ENCODE measurements around the gene GATA6.

Gene GATA6

GRCh38 chr18:22230471-22230945 lies 61.1 kb downstream of the GATA6 start:
- TF ChIP-seq, protein P1, sequence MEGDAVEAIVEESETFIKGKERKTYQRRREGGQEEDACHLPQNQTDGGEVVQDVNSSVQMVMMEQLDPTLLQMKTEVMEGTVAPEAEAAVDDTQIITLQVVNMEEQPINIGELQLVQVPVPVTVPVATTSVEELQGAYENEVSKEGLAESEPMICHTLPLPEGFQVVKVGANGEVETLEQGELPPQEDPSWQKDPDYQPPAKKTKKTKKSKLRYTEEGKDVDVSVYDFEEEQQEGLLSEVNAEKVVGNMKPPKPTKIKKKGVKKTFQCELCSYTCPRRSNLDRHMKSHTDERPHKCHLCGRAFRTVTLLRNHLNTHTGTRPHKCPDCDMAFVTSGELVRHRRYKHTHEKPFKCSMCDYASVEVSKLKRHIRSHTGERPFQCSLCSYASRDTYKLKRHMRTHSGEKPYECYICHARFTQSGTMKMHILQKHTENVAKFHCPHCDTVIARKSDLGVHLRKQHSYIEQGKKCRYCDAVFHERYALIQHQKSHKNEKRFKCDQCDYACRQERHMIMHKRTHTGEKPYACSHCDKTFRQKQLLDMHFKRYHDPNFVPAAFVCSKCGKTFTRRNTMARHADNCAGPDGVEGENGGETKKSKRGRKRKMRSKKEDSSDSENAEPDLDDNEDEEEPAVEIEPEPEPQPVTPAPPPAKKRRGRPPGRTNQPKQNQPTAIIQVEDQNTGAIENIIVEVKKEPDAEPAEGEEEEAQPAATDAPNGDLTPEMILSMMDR (IDR thresholded peaks at IDR 0.05; ENCODE audit: insufficient read depth, low read depth, low read length, missing control alignments), result no peak
- H3K4me3 ChIP-seq (ENCODE audit: low read length), result no peak overlapping the region
- DNase-seq (ENCODE audit: low read depth), result peak; percentile 57

- no peak overlapping the region for H3K4me3 ChIP-seq (ENCODE audit: low read length)
- DNase-seq (ENCODE audit: low read depth), result no peak
- TF ChIP-seq, protein P1 (IDR thresholded peaks at IDR 0.05; ENCODE audit: insufficient read depth, low read depth, low read length, missing control alignments), result no peak
Measured at GRCh38 chr18:22233266-22233665, 63.9 kb downstream of the GATA6 start.

- TF ChIP-seq, protein P1 (IDR thresholded peaks at IDR 0.05; ENCODE audit: insufficient read depth, low read depth, low read length, missing control alignments), result no peak
- DNase-seq (ENCODE audit: low read depth), result no peak
- no peak overlapping the region for H3K4me3 ChIP-seq (ENCODE audit: low read length)
Measured at GRCh38 chr18:22238036-22238435, 68.6 kb downstream of the GATA6 start.

DNA sequence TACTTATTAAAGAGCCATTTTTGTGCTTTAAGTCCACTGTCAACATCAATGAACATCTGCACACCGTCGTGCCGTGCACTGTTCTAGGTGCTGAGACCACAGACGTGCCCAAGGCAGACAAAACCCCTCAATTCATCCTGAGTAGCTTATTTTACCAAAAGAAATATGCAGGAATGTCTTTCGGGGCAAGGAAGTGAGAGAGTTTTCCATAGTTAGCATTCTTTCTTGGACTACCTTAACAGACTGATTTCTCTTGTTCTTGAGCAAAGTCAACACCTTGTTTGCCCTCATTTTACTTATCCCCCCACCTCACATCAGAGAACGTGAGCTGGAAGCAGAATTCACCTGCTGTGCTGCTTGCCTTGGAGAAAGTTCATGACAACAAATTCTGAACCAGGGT lies 69.3 kb downstream of the GATA6 start:
- TF ChIP-seq, protein P1 (IDR thresholded peaks at IDR 0.05; ENCODE audit: insufficient read depth, low read depth, low read length, missing control alignments), result no peak
- no peak overlapping the region for H3K4me3 ChIP-seq (ENCODE audit: low read length)
- no peak for DNase-seq (ENCODE audit: low read depth)

GRCh38 chr18:22241921-22242361 lies 72.6 kb downstream of the GATA6 start:
- TF ChIP-seq, protein P1 (IDR thresholded peaks at IDR 0.05; ENCODE audit: insufficient read depth, low read depth, low read length, missing control alignments), result no peak
- no peak overlapping the region for H3K4me3 ChIP-seq (ENCODE audit: low read length)
- no peak for DNase-seq (ENCODE audit: low read depth)

- no peak for DNase-seq (ENCODE audit: low read depth)
- no peak overlapping the region for H3K4me3 ChIP-seq (ENCODE audit: low read length)
- TF ChIP-seq, protein P1 (IDR thresholded peaks at IDR 0.05; ENCODE audit: insufficient read depth, low read depth, low read length, missing control alignments), result no peak
Measured at GRCh38 chr18:22243513-22243912, 74.1 kb downstream of the GATA6 start.

DNA sequence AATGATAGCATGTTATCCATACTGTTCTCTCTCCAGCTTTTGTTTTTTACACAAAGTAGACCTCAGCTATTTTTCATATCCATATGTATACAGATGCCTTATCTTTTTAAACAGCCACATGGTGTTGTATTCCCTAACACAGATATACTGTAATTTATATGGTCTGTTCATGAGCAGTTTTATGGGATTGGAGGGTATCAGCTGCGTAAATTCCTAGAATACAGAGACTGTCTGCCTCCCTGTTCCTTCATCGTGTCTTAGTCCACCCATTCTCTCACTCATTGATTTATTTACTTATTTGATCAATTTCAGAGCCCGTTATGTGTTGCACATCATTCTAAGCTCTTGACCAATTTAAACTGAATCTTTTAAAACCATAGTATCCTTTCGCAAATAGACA lies 80.6 kb downstream of the GATA6 start:
- H3K4me3 ChIP-seq (ENCODE audit: low read length), result no peak overlapping the region
- TF ChIP-seq, protein P1 (IDR thresholded peaks at IDR 0.05; ENCODE audit: insufficient read depth, low read depth, low read length, missing control alignments), result no peak
- no peak for DNase-seq (ENCODE audit: low read depth)

All from epithelial cell of esophagus (primary cell).